Measurements from ENCODE around the gene PCYOX1L. TPM values are rescaled to one million over a fixed set of nuclear protein-coding genes. Genes with fewer than 3 reads are reported as not detected.

Gene PCYOX1L
- 10 to 100 TPM; 17.7 to 19.2 (median 18.5) TPM for polyA plus RNA-seq (ENCODE audit: insufficient read length in 4 of 4)

- peak; percentile 81 to 88 (median 82) for DNase-seq (ENCODE audit: low read depth in 4 of 4, low spot score in 3 of 4)
These were observed at the start of gene PCYOX1L for GRCh38 chr5:149357370-149358293. PCYOX1L (plus strand) TSS chr5:149358046; CDS start chr5:149358069, 23 bp downstream.

GRCh38 chr5:149309354-149309753, 48.5 kb upstream of the PCYOX1L start:
- DNase-seq (ENCODE audit: low read depth in 4 of 4, low spot score in 3 of 4) = no peak

GRCh38 chr5:149310488-149310887, 47.4 kb upstream of the PCYOX1L start:
- no peak for DNase-seq (ENCODE audit: low read depth in 4 of 4, low spot score in 3 of 4)

DNA sequence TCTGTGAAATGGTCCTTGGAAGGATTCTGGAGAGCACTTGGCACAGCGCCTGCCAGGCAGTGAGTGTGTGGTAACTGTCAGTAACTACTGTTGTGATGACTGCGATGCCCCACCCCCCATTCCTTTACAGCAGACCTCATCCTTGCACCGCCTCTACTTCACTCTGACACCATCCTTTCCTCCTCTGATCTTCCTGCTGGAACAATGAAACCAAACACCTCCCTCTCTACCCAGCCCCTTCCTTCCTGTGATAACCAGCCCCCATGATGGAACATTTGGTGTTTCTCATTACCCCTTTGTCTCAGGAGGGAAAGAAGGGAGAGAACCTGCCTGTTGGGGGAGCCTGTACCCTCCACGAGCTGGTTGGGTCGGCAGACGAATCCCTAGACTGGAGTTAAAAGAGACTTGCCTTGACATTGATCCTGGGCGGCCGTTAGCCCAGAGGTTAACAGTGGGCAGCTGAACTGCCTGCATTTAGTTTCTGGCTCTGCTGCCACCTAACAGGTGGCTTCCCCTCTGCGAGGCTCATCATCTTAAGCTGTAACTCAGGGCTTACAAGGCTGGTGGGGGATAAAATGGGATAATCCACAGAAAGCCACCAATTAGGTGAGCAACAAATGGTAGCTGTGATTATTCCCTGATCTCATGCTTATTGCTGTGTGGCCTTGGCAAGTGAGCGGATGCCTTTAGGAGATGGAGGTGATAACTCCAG, 46.7 kb upstream of the PCYOX1L start:
- DNase-seq (ENCODE audit: low read depth in 4 of 4, low spot score in 3 of 4) = no peak

- DNase-seq (ENCODE audit: low read depth in 4 of 4, low spot score in 3 of 4) = no peak
These were observed 44.5 kb upstream of the PCYOX1L start for GRCh38 chr5:149313151-149313841.

GRCh38 chr5:149314571-149315111, 43.2 kb upstream of the PCYOX1L start:
- DNase-seq (ENCODE audit: low read depth in 4 of 4, low spot score in 3 of 4) = no peak

- DNase-seq (ENCODE audit: low read depth in 4 of 4, low spot score in 3 of 4) = no peak
These were observed 42.1 kb upstream of the PCYOX1L start for GRCh38 chr5:149315753-149316152.

DNA sequence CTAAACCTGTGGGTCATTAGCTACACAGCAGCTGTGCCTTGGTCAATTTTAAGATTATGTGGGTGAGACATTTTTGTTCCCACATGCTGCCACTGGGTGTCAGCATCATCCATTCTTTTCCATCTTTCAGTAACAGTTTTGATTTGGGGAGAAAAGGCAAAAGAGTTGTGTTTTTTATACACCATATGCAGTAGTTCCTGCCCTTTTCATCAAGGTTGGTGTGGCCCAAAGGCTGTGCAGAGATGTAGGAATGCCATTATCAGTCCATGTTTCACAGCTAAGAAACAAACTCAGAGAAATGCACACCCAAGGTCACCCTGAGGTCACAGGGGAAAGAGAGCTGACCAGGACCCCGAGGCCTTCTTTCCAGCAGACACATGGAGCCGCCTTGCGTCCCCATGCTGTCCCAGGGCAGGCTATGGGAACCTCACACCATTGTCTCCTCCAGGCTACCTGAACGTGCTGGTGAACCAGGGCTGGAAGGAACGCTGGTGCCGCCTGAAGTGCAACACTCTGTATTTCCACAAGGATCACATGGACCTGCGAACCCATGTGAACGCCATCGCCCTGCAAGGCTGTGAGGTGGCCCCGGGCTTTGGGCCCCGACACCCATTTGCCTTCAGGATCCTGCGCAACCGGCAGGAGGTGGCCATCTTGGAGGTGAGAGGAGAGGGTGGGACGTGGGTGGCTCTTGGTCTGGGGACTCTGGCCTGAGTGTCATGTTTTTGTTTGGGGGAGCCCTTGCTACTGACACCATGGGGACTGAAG, 40.4 kb upstream of the PCYOX1L start:
- DNase-seq (ENCODE audit: low read depth in 4 of 4, low spot score in 3 of 4) = no peak

- DNase-seq (ENCODE audit: low read depth in 4 of 4, low spot score in 3 of 4) = no peak
These were observed 38.7 kb upstream of the PCYOX1L start for GRCh38 chr5:149319174-149319573.

- DNase-seq (ENCODE audit: low read depth in 4 of 4, low spot score in 3 of 4) = peak; percentile 80 to 91 (median 84)
These were observed 37.0 kb upstream of the PCYOX1L start for GRCh38 chr5:149320791-149321330.

DNA sequence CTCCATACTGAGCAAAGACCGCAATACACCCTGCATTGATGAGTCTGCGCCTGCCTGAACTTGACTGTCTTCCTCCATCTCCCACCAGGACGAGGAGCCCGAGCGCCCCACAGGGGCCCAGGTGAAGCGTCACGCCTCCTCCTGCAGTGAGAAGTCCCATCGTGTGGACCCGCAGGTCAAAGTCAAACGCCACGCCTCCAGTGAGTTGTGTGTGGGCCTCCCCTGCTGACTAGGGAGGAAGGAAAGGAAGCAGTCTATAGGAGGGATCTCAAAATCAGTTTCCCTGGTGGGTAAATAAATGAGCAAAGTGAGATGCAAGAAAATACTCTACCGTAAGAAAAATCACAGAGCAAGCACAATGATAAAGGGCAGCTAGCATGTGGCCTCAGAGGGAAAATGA, 35.3 kb upstream of the PCYOX1L start:
- no peak for DNase-seq (ENCODE audit: low read depth in 4 of 4, low spot score in 3 of 4)

- no peak for DNase-seq (ENCODE audit: low read depth in 4 of 4, low spot score in 3 of 4)
These were observed 34.6 kb upstream of the PCYOX1L start for GRCh38 chr5:149323210-149323609.

DNA sequence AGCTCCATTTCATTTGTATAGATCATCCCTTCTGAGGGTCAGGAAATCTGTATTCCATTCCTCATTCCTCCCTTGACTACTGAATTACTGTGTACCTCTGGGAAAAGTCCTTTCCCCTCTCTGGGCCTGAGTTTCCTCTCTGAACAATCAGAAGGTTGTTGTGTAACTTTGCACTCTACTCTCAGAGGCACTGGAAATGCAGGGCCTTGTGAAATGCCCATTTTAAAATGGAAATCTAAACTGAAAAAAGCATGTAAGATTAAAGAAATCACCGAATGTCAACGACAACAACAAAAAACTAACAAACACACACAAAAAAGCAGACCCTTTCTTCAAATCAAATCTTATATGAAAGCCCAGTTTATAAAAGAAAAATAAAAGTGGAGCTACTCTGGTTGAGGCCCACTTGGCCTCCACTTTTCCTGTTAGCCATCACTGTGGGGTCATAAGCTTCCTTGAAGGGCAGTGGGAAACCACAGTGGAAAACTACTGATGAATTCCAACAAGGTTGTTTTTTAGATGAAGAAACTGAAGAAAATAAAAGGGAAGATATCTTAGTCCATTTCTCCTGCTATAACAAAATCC, 34.1 kb upstream of the PCYOX1L start:
- DNase-seq (ENCODE audit: low read depth in 4 of 4, low spot score in 3 of 4) = no peak

GRCh38 chr5:149324641-149325040, 33.2 kb upstream of the PCYOX1L start:
- DNase-seq (ENCODE audit: low read depth in 4 of 4, low spot score in 3 of 4) = no peak

DNA sequence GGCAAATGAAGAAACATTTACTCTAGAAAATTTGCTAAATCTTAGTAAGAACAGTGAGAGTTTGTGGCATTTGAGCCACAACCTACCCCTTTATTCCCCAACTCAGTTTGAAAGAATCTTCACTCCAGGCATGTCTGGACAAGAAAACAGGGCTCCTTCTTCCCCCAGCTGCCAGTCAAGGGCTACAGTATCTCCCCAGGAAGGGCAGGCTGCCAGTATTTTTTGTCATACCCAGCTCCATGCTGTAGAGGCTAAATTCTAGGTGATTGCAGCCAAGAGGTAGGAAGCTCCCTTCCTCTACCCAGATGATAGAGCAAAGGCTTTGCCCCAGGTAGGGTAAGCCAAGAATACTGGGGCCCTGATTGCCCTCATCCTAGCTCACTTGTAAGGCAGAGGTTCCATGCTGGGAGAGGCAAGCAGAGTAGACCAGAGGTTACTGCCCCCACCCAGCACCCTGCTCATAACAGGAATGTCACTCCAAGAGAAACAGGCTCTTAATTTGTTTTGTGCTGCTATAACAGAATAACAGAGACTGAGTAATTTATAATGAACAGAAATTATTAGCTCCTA, 32.6 kb upstream of the PCYOX1L start:
- no peak for DNase-seq (ENCODE audit: low read depth in 4 of 4, low spot score in 3 of 4)

DNA sequence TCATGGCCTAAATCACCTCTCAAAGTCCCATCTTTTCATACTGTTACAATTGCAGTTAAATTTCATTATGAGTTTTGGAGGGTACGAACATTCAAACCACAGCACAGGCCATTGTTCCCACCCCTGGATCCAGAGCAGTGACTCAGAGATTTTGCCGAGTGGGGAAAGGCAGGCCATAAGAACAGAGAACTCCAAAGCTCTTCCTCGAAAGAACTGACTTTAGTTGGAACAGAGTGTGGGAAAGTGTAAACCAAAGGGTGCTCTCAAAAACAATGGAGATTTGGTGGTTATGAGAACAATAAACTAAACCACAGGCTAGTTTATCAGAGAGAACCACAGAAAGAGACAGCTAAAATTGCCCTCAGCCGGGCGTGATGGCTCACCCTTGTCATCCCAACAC, 32.0 kb upstream of the PCYOX1L start:
- DNase-seq (ENCODE audit: low read depth in 4 of 4, low spot score in 3 of 4) = no peak

- DNase-seq (ENCODE audit: low read depth in 4 of 4, low spot score in 3 of 4) = no peak
These were observed 31.2 kb upstream of the PCYOX1L start for GRCh38 chr5:149326611-149327010.

- DNase-seq (ENCODE audit: low read depth in 4 of 4, low spot score in 3 of 4) = no peak
These were observed 29.7 kb upstream of the PCYOX1L start for GRCh38 chr5:149328177-149328576.
